Measurements from ENCODE around the gene PLXNA4.

The PLXNA4 gene

GRCh38 chr7:132371948-132372347, 204.3 kb downstream of the PLXNA4 start:
- TF ChIP-seq POLR2A (IDR thresholded peaks at IDR 0.05; ENCODE audit: low read length) (no peak), GATA1 (IDR thresholded peaks at IDR 0.05; ENCODE audit: low read depth, low read length) (no peak)
- DNase-seq = no peak

- no peak for DNase-seq
- TF ChIP-seq GATA1 (IDR thresholded peaks at IDR 0.05; ENCODE audit: low read depth, low read length) (no peak), POLR2A (IDR thresholded peaks at IDR 0.05; ENCODE audit: low read length) (no peak)
These were observed 207.9 kb downstream of the PLXNA4 start for GRCh38 chr7:132368246-132368900.

DNA sequence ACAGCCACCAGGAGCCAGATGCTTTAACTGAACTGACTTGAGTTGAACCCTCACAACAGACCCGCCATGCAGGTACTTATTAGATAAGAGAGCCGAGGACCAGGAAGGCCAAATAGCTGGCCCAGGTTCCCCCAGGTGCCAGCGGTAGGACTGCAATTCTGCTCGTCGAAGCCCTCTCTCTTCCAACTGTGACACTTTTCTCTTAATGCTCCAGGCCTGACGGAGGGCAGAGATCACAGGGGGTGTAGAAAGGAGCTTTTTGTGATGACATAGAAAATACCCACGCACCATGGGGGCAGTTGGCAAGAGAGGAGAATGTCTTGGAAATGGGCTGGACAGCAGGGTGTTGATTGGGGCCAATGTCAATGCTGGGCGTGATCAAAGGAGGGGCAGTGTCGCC, 208.5 kb downstream of the PLXNA4 start:
- no peak for TF ChIP-seq GATA1 (IDR thresholded peaks at IDR 0.05; ENCODE audit: low read depth, low read length)
- TF ChIP-seq POLR2A (IDR thresholded peaks at IDR 0.05; ENCODE audit: low read length) = no peak
- DNase-seq = no peak

- TF ChIP-seq POLR2A (IDR thresholded peaks at IDR 0.05; ENCODE audit: low read length) (no peak), GATA1 (IDR thresholded peaks at IDR 0.05; ENCODE audit: low read depth, low read length) (no peak)
- no peak for DNase-seq
These were observed 209.3 kb downstream of the PLXNA4 start for GRCh38 chr7:132367004-132367403.

- DNase-seq = no peak
- no peak for TF ChIP-seq POLR2A (IDR thresholded peaks at IDR 0.05; ENCODE audit: low read length)
- no peak for TF ChIP-seq GATA1 (IDR thresholded peaks at IDR 0.05; ENCODE audit: low read depth, low read length)
These were observed 212.0 kb downstream of the PLXNA4 start for GRCh38 chr7:132364226-132364625.

- DNase-seq = no peak
- no peak for TF ChIP-seq GATA1 (IDR thresholded peaks at IDR 0.05; ENCODE audit: low read depth, low read length)
- TF ChIP-seq POLR2A (IDR thresholded peaks at IDR 0.05; ENCODE audit: low read length) = no peak
These were observed 214.2 kb downstream of the PLXNA4 start for GRCh38 chr7:132362059-132362458.

GRCh38 chr7:132361146-132361545, 215.1 kb downstream of the PLXNA4 start:
- TF ChIP-seq GATA1 (IDR thresholded peaks at IDR 0.05; ENCODE audit: low read depth, low read length) (no peak), POLR2A (IDR thresholded peaks at IDR 0.05; ENCODE audit: low read length) (no peak)
- no peak for DNase-seq

DNA sequence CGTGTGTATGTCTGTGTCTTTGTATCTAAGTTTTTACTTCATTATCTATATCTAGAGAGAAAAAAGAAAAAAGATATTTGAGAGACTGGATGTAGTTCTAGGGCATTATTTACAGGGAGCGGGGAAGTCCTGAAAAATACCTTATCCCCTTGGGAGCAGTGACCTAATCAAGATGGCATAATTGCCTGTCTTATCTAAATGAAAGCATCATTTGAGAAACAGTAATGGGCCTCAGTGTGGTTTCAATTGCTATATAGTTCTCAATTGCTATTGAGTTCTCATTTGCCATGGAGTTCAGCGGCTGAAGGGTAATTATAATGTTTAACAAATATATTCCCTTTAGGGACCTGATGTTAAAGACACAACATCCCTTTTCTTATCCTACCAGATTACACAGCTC, 216.5 kb downstream of the PLXNA4 start:
- DNase-seq = no peak
- TF ChIP-seq POLR2A (IDR thresholded peaks at IDR 0.05; ENCODE audit: low read length) (no peak), GATA1 (IDR thresholded peaks at IDR 0.05; ENCODE audit: low read depth, low read length) (no peak)

DNA sequence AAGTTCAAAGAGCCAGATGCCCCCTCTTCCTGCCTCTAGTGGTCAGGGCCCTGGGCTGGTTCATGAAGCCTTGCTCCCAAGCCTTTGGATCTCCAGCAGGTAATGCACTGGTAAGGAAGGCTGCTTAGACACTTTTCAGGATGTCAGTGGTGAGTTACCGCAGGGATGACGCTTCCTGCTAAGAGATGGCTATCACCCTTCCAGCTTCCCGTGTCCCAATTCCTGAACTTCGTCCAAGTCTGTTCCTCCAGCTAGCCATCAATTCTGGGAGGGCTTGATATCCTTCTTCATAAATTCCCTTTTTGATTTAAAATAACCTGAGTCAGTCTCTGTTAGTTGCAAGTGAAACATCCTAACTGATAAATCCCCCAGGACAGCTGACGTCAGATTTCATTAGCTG, 221.2 kb downstream of the PLXNA4 start:
- no peak for TF ChIP-seq POLR2A (IDR thresholded peaks at IDR 0.05; ENCODE audit: low read length)
- TF ChIP-seq GATA1 (IDR thresholded peaks at IDR 0.05; ENCODE audit: low read depth, low read length) = no peak
- DNase-seq = no peak

GRCh38 chr7:132354527-132354926, 221.7 kb downstream of the PLXNA4 start:
- TF ChIP-seq POLR2A (IDR thresholded peaks at IDR 0.05; ENCODE audit: low read length) = no peak
- no peak for TF ChIP-seq GATA1 (IDR thresholded peaks at IDR 0.05; ENCODE audit: low read depth, low read length)

GRCh38 chr7:132353936-132354335, 222.3 kb downstream of the PLXNA4 start:
- no peak for TF ChIP-seq GATA1 (IDR thresholded peaks at IDR 0.05; ENCODE audit: low read depth, low read length)
- DNase-seq = no peak

More at GRCh38 chr7:132354527-132354926, 221.7 kb downstream of the PLXNA4 start:
- no peak for DNase-seq

- no peak for DNase-seq
- TF ChIP-seq GATA1 (IDR thresholded peaks at IDR 0.05; ENCODE audit: low read depth, low read length) = no peak
- TF ChIP-seq POLR2A (IDR thresholded peaks at IDR 0.05; ENCODE audit: low read length) = no peak
These were observed 223.5 kb downstream of the PLXNA4 start for GRCh38 chr7:132352800-132353199.

GRCh38 chr7:132351954-132352499, 224.2 kb downstream of the PLXNA4 start:
- DNase-seq = no peak
- TF ChIP-seq POLR2A (IDR thresholded peaks at IDR 0.05; ENCODE audit: low read length) = no peak
- TF ChIP-seq GATA1 (IDR thresholded peaks at IDR 0.05; ENCODE audit: low read depth, low read length) = no peak

DNA sequence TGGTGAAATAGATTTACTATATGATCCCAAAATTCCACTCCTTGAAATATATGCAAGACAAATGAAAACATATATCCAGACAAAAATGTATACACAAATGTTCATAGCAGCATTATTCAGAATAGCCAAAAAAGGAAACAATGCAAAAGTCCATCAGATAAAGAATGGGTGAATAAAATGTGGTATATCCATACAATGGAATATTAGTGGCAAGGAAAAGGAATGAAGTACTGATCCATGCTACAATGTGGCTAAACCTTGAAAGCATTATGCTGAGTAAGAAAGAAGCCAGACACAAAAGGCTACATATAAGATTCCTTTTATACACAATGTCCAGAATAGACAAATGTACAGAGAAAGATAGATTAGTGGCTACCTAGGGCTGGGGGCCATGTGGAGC, 225.5 kb downstream of the PLXNA4 start:
- DNase-seq = no peak
- TF ChIP-seq POLR2A (IDR thresholded peaks at IDR 0.05; ENCODE audit: low read length) (no peak), GATA1 (IDR thresholded peaks at IDR 0.05; ENCODE audit: low read depth, low read length) (no peak)

DNA sequence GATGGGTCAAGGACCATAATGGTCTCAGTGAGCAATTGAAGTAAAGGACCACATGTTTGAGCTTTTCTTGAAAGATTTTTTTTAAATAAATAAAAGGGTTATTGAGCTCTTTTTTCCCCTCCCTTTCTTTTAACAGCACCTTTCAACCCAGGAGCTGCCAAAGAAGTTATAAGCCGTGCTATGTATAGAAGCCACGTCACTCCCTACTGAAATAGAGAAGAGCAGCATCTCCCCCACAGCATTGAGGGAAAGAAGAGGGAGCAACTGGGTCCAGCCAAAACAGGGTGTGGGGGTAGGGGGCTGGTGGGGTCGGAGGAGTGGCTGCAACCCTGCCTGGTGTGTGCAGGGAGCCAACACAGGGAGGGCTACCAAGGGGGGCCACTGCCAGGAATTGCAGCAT, 227.2 kb downstream of the PLXNA4 start:
- TF ChIP-seq POLR2A (IDR thresholded peaks at IDR 0.05; ENCODE audit: low read length) = no peak
- DNase-seq = no peak

Measured in erythroblast (primary cell).